HepG2 (cell line): ENCODE data around the gene UBAC1. TPM values are rescaled to one million over a fixed set of nuclear protein-coding genes. Genes with fewer than 3 reads are reported as not detected.

ENCODE experiments used
- ARID2 ChIP-seq: sonication (generic); formaldehyde crosslinking; IDR thresholded peaks from 2 replicates; pipeline ENCODE4 v1.8.1; 2022; ENCODE audit warnings: mild to moderate bottlenecking, missing genetic modification reagents, borderline replicate concordance
- BRD4 ChIP-seq: sonication (generic); formaldehyde crosslinking; IDR thresholded peaks from 2 replicates; pipeline ENCODE4 v1.4.0; 2020; ENCODE audit warnings: missing genetic modification reagents
- CENPBD1 ChIP-seq: sonication (generic); formaldehyde crosslinking; IDR thresholded peaks from 2 replicates; pipeline ENCODE4 v1.8.0; 2022; ENCODE audit warnings: missing genetic modification reagents, low read depth, mild to moderate bottlenecking, borderline replicate concordance
- GLMP ChIP-seq: sonication (generic); formaldehyde crosslinking; IDR thresholded peaks from 2 replicates; pipeline ENCODE4 v1.9.0; 2021; ENCODE audit warnings: missing genetic modification reagents, mild to moderate bottlenecking, borderline replicate concordance
- HMG20A ChIP-seq: IDR thresholded peaks from 2 replicates; pipeline ENCODE4 v1.6.1; 2016; ENCODE audit warnings: borderline replicate concordance
- MAZ ChIP-seq, 2 experiments: sonication (generic) in 1 of 2; formaldehyde crosslinking in 1 of 2; IDR thresholded peaks; 2 replicates each; pipeline versions ENCODE4 v1.5.0 to v1.6.1; 2012 to 2020; ENCODE audit warnings: low read depth in 2 of 2, mild to moderate bottlenecking in 2 of 2, borderline replicate concordance in 1 of 2, improper control_type of control experiment in 1 of 2, low read length in 1 of 2, missing genetic modification reagents in 1 of 2, moderate library complexity in 1 of 2
- NFAT5 ChIP-seq: sonication (generic); formaldehyde crosslinking; IDR thresholded peaks from 2 replicates; pipeline ENCODE4 v1.4.0; 2020; ENCODE audit warnings: missing genetic modification reagents
- PAF1 ChIP-seq: IDR thresholded peaks from 2 replicates; pipeline ENCODE4 v1.6.1; 2016; ENCODE audit warnings: missing genetic modification reagents, missing compliant biosample characterization
- SIX4 ChIP-seq: sonication (generic); formaldehyde crosslinking; IDR thresholded peaks from 2 replicates; pipeline ENCODE4 v1.4.0; 2020; ENCODE audit warnings: missing genetic modification reagents
- SMARCE1 ChIP-seq: fragments of 450-650 bp; IDR thresholded peaks from 2 replicates; pipeline ENCODE4 v1.6.1; 2017; ENCODE audit warnings: borderline replicate concordance
- SNAPC2 ChIP-seq: sonication (generic); formaldehyde crosslinking; IDR thresholded peaks from 2 replicates; pipeline ENCODE4 v1.8.1; 2022; ENCODE audit warnings: mild to moderate bottlenecking, missing genetic modification reagents
- SOX6 ChIP-seq, 2 experiments: fragments of 450-650 bp in 1 of 2; sonication (generic) in 1 of 2; formaldehyde crosslinking in 1 of 2; IDR thresholded peaks; 2 replicates each; pipeline versions ENCODE4 v1.4.0 to v1.6.1; 2017 to 2020; ENCODE audit warnings: antibody characterized with exemption in 1 of 2, mild to moderate bottlenecking in 1 of 2, missing genetic modification reagents in 1 of 2
- TSC22D2 ChIP-seq: sonication (generic); formaldehyde crosslinking; IDR thresholded peaks from 2 replicates; pipeline ENCODE4 v1.5.1; 2020; ENCODE audit warnings: missing genetic modification reagents, mild to moderate bottlenecking, borderline replicate concordance
- ZFP62 ChIP-seq: sonication (generic); formaldehyde crosslinking; IDR thresholded peaks from 2 replicates; pipeline ENCODE4 v1.4.0; 2020; ENCODE audit warnings: missing genetic modification reagents
- ZMYM3 ChIP-seq: sonication (generic); formaldehyde crosslinking; IDR thresholded peaks from 2 replicates; pipeline ENCODE4 v1.5.1; 2020; ENCODE audit warnings: mild to moderate bottlenecking, missing genetic modification reagents
- ZNF138 ChIP-seq: sonication (generic); formaldehyde crosslinking; IDR thresholded peaks from 2 replicates; pipeline ENCODE4 v1.5.0; 2020; ENCODE audit warnings: mild to moderate bottlenecking, low read depth, missing genetic modification reagents
- ZNF160 ChIP-seq: sonication (generic); formaldehyde crosslinking; IDR thresholded peaks from 2 replicates; pipeline ENCODE4 v1.8.0; 2022; ENCODE audit warnings: mild to moderate bottlenecking, inconsistent platforms, missing genetic modification reagents
- ZNF564 ChIP-seq: sonication (generic); formaldehyde crosslinking; IDR thresholded peaks from 2 replicates; pipeline ENCODE4 v1.8.1; 2023; ENCODE audit warnings: mild to moderate bottlenecking, missing genetic modification reagents
- ZNF644 ChIP-seq: IDR thresholded peaks from 2 replicates; pipeline ENCODE4 v1.6.1; 2016; ENCODE audit warnings: low read depth
- ZNF691 ChIP-seq: sonication (generic); formaldehyde crosslinking; IDR thresholded peaks from 2 replicates; pipeline ENCODE4 v1.4.0; 2020; ENCODE audit warnings: missing genetic modification reagents, low read depth, mild to moderate bottlenecking, borderline replicate concordance
- ZNF709 ChIP-seq: sonication (generic); formaldehyde crosslinking; IDR thresholded peaks from 2 replicates; pipeline ENCODE4 v1.5.0; 2020; ENCODE audit warnings: mild to moderate bottlenecking, missing genetic modification reagents
- polyA plus RNA-seq, 8 experiments: library from polyadenylated mRNA; depleted of rRNA in 3 of 8; stranded (reverse) in 7 of 8; unstranded in 1 of 8; fragments of >200 nt; fragmentation: Illumina TruSeq in 4 of 8; extraction: Trizol in 4 of 8; gene quantifications; 2 replicates each; pipeline versions ENCODE4 v1.2.1 to v1.2.3, GENCODE V29; 2011 to 2016; ENCODE audit warnings: low read depth in 4 of 8, missing spikeins in 1 of 8, mixed read lengths in 1 of 8; ENCODE audit not compliant: insufficient read depth in 1 of 8
- total RNA-seq, 5 experiments: library from RNA; depleted of rRNA; stranded (reverse); fragments of >200 nt; fragmentation: Illumina TruSeq; extraction: Trizol; gene quantifications; 2 replicates each; pipeline ENCODE4 v1.2.3, GENCODE V29; 2016; ENCODE audit warnings: low read depth in 1 of 5
- TF ChIP-seq, protein P1 (sequence below): sonication (generic); formaldehyde crosslinking; IDR thresholded peaks from 2 replicates; pipeline ENCODE4 v1.4.0; 2020; ENCODE audit warnings: mild to moderate bottlenecking, missing genetic modification reagents
- TF ChIP-seq, protein P2 (sequence below): IDR thresholded peaks from 2 replicates; pipeline ENCODE4 v1.6.1; 2012; ENCODE audit warnings: inconsistent platforms

Gene UBAC1
- total and polyA plus RNA-seq, 2 of the 13 experiments (the other 11 are each of a cell fraction or from before 2014, with no cell fraction given), result 32.2 to 34.1 TPM

DNA sequence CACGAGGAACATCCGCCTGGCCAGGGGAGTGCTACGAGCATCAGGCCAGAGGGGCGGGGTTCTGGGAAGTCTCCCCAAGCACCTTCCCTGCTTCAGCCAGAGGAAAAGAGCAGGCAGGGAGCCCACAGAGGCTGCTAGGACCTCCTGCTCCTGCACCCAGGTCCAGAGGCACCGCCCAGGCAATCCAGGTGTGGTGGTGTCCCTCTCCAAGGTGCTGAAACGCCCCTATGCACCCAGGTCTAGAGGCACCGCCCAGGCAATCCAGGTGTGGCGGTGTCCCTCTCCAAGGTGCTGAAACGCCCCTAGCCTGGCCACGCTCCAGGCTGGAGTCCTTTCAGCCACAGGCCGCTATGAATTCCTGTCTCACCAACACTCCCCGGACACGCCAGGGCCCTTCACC lies 10.7 kb upstream of the UBAC1 start (continued):
- peak; percentile 94 for TF ChIP-seq SIX4 (CRISPR knock-in tag)
- peak; percentile 93; the same call in 1 of the 2 replicates for TF ChIP-seq CENPBD1 (CRISPR knock-in tag)
- no peak for TF ChIP-seq SMARCE1
- peak; percentile 100 for TF ChIP-seq ZNF138 (CRISPR knock-in tag)
- TF ChIP-seq ZNF709, result peak; percentile 99
- peak; percentile 67; the same call in 1 of the 2 replicates for TF ChIP-seq ZNF644
- TF ChIP-seq, protein P1, sequence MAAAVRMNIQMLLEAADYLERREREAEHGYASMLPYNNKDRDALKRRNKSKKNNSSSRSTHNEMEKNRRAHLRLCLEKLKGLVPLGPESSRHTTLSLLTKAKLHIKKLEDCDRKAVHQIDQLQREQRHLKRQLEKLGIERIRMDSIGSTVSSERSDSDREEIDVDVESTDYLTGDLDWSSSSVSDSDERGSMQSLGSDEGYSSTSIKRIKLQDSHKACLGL (CRISPR knock-in tag), result peak; percentile 100
- TF ChIP-seq SNAPC2, result peak; percentile 96
- peak; percentile 87; the same call in 1 of the 2 replicates for TF ChIP-seq ZNF691 (CRISPR knock-in tag)
- peak; percentile 47; the same call in 1 of the 2 replicates for TF ChIP-seq ZMYM3 (CRISPR knock-in tag)
- peak; percentile 100 for TF ChIP-seq NFAT5 (CRISPR knock-in tag)
- TF ChIP-seq, protein P2, sequence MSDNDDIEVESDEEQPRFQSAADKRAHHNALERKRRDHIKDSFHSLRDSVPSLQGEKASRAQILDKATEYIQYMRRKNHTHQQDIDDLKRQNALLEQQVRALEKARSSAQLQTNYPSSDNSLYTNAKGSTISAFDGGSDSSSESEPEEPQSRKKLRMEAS, result peak; percentile 81
- no peak for TF ChIP-seq ARID2
- no peak for TF ChIP-seq SOX6 (IDR thresholded peaks at IDR 0.05)
- TF ChIP-seq SOX6 (CRISPR knock-in tag; IDR thresholded peaks at IDR 0.05), result peak; percentile 72
- no peak for TF ChIP-seq BRD4 (CRISPR knock-in tag)
- TF ChIP-seq ZNF564 (CRISPR knock-in tag), result peak; percentile 98
- TF ChIP-seq ZNF160 (CRISPR knock-in tag), result peak; percentile 98
- no peak for TF ChIP-seq MAZ (IDR thresholded peaks at IDR 0.05; ENCODE audit: borderline replicate concordance, low read depth, low read length)
- TF ChIP-seq MAZ (CRISPR knock-in tag; IDR thresholded peaks at IDR 0.05; ENCODE audit: low read depth), result peak; percentile 99
- TF ChIP-seq GLMP (CRISPR knock-in tag), result peak; percentile 97
- TF ChIP-seq PAF1 (CRISPR knock-in tag), result no peak
- TF ChIP-seq TSC22D2 (CRISPR knock-in tag), result peak; percentile 100
- peak; percentile 79 for TF ChIP-seq HMG20A (CRISPR knock-in tag)
- TF ChIP-seq ZFP62 (CRISPR knock-in tag), result no peak
